H1 (cell line): ENCODE results near the gene DAO. TPM values are rescaled to one million over a fixed set of nuclear protein-coding genes. Genes with fewer than 3 reads are reported as not detected.

Source experiments
- BRCA1 ChIP-seq: IDR thresholded peaks from 2 replicates; pipeline ENCODE4 v1.6.1; 2012; ENCODE audit warnings: low read depth, low read length, improper control_type of control experiment
- CHD1 ChIP-seq: IDR thresholded peaks from 2 replicates; pipeline ENCODE4 v1.6.1; 2012; ENCODE audit warnings: low read depth, low read length, improper control_type of control experiment
- CTBP2 ChIP-seq: IDR thresholded peaks from 2 replicates; pipeline ENCODE4 v1.7.0; 2011; ENCODE audit warnings: borderline replicate concordance, mild to moderate bottlenecking, moderate library complexity, mixed read lengths, low read length; ENCODE audit not compliant: insufficient read depth, insufficient read length
- EGR1 ChIP-seq: IDR thresholded peaks from 2 replicates; pipeline ENCODE4 v1.6.1; 2011; ENCODE audit warnings: low read depth, low read length, borderline replicate concordance
- MAX ChIP-seq: IDR thresholded peaks from 2 replicates; pipeline ENCODE4 v1.6.1; 2012; ENCODE audit warnings: inconsistent platforms
- RNF2 ChIP-seq: fragments of 200-900, 300-1000 bp; sonication (generic); IDR thresholded peaks from 2 replicates; pipeline ENCODE4 v1.7.1; 2016; ENCODE audit warnings: borderline replicate concordance, low read depth, mild to moderate bottlenecking, antibody characterized with exemption, low read length; ENCODE audit not compliant: poor library complexity, severe bottlenecking; ENCODE audit errors: missing control alignments
- TAF1 ChIP-seq: IDR thresholded peaks from 2 replicates; pipeline ENCODE4 v1.6.1; 2011; ENCODE audit warnings: mild to moderate bottlenecking, low read depth, low read length
- ZNF274 ChIP-seq: IDR thresholded peaks from 2 replicates; pipeline ENCODE4 v1.7.0; 2012; ENCODE audit warnings: low read length, borderline replicate concordance; ENCODE audit errors: extremely low read depth
- polyA plus RNA-seq, 7 experiments: library from polyadenylated mRNA; depleted of rRNA in 3 of 7; stranded (reverse) in 5 of 7; unstranded in 2 of 7; fragments of >200 nt in 5 of 7; fragments of 200-250 nt in 2 of 7; gene quantifications; 1 replicate in 5 of 7; 2 replicates in 1 of 7; 4 replicates in 1 of 7; pipeline versions ENCODE4 v1.2.1 to v1.2.3, GENCODE V29; 2011 to 2013; ENCODE audit warnings: missing spikeins in 2 of 7, mixed read lengths in 2 of 7
- total RNA-seq: library from RNA; stranded (reverse); fragmentation: NEBNext Ultra II Directional; extraction: Animal tissue kit (Norgen Biotek cat#: 25700); gene quantifications from 2 replicates; pipeline ENCODE4 v1.2.1, GENCODE V29; 2021
- TF ChIP-seq, protein P1 (sequence below): IDR thresholded peaks from 2 replicates; pipeline ENCODE4 v1.6.1; 2011; ENCODE audit warnings: low read depth, mild to moderate bottlenecking, low read length; ENCODE audit not compliant: insufficient read depth

The DAO gene
- total and polyA plus RNA-seq, 2 of the 8 experiments (the other 6 are each of a cell fraction or from before 2014, with no cell fraction given): not detected

DNA sequence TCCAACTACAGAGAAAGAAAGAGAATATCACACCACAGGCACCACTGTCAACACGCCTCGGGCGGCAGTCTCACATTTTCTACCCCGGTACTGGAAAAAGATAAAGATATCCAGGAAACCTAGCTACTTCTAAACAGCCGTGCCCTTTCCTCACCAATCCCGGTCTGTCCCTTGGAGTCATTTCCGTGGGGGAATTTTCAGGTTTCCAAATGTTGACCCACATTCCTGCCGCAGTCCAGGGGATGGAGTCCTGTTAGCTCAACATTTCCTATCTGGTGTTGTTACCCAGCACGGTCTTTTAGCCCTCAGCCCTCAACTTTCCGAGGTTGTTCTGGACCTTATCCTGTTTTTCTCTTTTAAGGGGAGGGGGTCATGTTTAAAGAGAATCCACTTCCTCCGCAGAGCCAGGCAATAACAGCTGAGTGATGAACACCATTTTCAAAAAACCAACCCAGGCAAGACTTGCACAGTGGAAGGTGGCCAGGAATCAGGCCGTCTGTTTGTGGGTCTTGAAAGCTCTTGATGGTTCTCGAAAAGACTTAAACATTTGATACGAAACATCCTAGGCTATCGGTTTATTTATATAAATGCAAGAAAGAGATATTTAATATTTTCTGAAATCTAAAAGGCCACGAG, 27.1 kb upstream of the DAO start (continued):
- TF ChIP-seq, protein P1, sequence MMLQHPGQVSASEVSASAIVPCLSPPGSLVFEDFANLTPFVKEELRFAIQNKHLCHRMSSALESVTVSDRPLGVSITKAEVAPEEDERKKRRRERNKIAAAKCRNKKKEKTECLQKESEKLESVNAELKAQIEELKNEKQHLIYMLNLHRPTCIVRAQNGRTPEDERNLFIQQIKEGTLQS: no peak
- no peak for TF ChIP-seq CHD1
- no peak for TF ChIP-seq ZNF274
- no peak for TF ChIP-seq CTBP2
- TF ChIP-seq BRCA1: no peak
- no peak for TF ChIP-seq MAX
- TF ChIP-seq TAF1: no peak
- TF ChIP-seq EGR1: no peak
- TF ChIP-seq RNF2: no peak
